DOHH2 (cell line): ENCODE measurements around the gene ESRRB.

ENCODE experiments used
- H3F3A ChIP-seq: fragments of 200-600 bp; sonication (generic), shearing (Covaris generic); 2 replicates; pipeline ENCODE4 v1.6.0; 2016; ENCODE audit warnings: antibody characterized with exemption, mild to moderate bottlenecking; ENCODE audit not compliant: control insufficient read depth, insufficient read depth
- H3K27ac ChIP-seq: fragments of 200-600 bp; sonication (generic); 2 replicates; pipeline ENCODE4 v1.5.1; 2014; ENCODE audit warnings: low read depth, mild to moderate bottlenecking, low read length, moderate library complexity
- H3K27me3 ChIP-seq: fragments of 200-600 bp; sonication (generic); 2 replicates; pipeline ENCODE4 v1.6.1; 2014; ENCODE audit warnings: mild to moderate bottlenecking, low read length, mixed read lengths; ENCODE audit not compliant: control insufficient read depth
- H3K36me3 ChIP-seq: fragments of 200-600 bp; sonication (generic); 2 replicates; pipeline ENCODE4 v1.6.1; 2014; ENCODE audit warnings: mild to moderate bottlenecking, low read length, moderate library complexity, mixed read lengths; ENCODE audit not compliant: control insufficient read depth
- H3K4me1 ChIP-seq: fragments of 200-600 bp; sonication (generic); 2 replicates; pipeline ENCODE4 v1.6.1; 2014; ENCODE audit warnings: mild to moderate bottlenecking, low read length, mixed read lengths; ENCODE audit not compliant: control insufficient read depth
- H3K4me2 ChIP-seq: fragments of 200-600 bp; sonication (generic); 2 replicates; pipeline ENCODE4 v1.6.0; 2014; ENCODE audit warnings: mild to moderate bottlenecking, low read length, moderate library complexity
- H3K4me3 ChIP-seq: fragments of 200-600 bp; sonication (generic); 2 replicates; pipeline ENCODE4 v1.5.1; 2014; ENCODE audit warnings: mild to moderate bottlenecking, low read length, mixed read lengths
- H3K79me2 ChIP-seq: fragments of 200-600 bp; sonication (generic); 2 replicates; pipeline ENCODE4 v1.6.1; 2014; ENCODE audit warnings: mild to moderate bottlenecking, low read length, mixed read lengths; ENCODE audit not compliant: control insufficient read depth
- H3K9me2 ChIP-seq: fragments of 200-600 bp; sonication (generic); replicated peaks from 2 replicates; pipeline ENCODE4 v1.6.1; 2014; ENCODE audit warnings: mild to moderate bottlenecking, low read length, mixed read lengths; ENCODE audit not compliant: control insufficient read depth
- H3K9me3 ChIP-seq: fragments of 200-600 bp; sonication (generic); 2 replicates; pipeline ENCODE4 v1.6.1; 2014; ENCODE audit warnings: antibody characterized with exemption, low read length, mixed read lengths; ENCODE audit not compliant: control insufficient read depth, insufficient read depth
- H4K20me1 ChIP-seq: fragments of 200-600 bp; sonication (generic); 2 replicates; pipeline ENCODE4 v1.6.0; 2014; ENCODE audit warnings: low read depth, mild to moderate bottlenecking, antibody characterized with exemption, low read length, moderate library complexity; ENCODE audit not compliant: control insufficient read depth, insufficient read depth
- EZH2phosphoT487 ChIP-seq: fragments of 200-600 bp; sonication (generic); IDR thresholded peaks from 2 replicates; pipeline ENCODE4 v1.6.1; 2017; ENCODE audit warnings: borderline replicate concordance, mild to moderate bottlenecking, antibody characterized with exemption, low read length, moderate library complexity, mixed read lengths
- TF ChIP-seq, protein P1 (sequence below): fragments of 200-600 bp; sonication (generic); IDR thresholded peaks from one replicate; pipeline ENCODE4 v1.5.1; 2014; ENCODE audit warnings: antibody characterized with exemption, mild to moderate bottlenecking, low read depth, low read length; ENCODE audit not compliant: poor library complexity, severe bottlenecking

ESRRB gene

DNA sequence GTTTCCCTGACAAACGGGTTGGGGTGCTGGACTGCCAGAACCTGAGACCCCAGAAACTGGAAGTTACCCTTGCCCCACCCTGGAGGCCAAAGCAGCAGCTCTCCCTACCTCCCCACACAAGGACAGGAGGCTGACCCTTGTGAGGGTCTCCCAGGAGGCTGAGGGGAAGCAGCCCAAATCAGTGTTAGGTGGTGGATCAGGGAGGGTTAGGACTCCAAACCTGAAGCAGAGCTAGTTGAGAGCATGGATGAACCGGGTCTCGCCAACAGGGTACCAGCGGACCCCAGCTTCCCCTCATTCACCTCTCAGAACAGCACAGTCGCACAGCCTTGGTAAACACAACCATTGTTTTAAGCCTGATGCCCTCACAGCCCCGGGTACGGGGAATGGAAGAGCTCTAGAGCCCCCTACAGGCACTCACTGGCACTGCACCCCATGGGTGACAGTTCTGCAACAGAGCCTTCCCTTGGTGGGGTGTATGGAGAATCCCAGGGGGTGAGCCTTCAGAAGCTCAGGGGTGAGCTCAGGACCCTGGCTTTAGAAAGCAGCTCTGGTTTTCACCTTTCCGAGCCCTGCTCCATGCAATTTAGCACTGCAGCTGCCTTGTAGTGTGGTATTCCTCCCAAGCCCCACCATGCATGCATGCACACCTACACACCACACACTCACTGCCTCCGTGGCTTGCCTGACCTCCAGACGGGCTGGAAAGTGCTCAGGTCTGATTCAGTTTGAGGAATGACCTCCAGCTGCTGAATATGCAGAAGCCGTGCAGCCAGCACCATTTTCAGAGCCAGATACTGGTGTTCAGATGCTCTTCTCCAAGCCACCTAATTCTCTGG lies 11.2 kb downstream of the ESRRB start:
- H3K9me3 ChIP-seq: no peaks in the 10 kb centered on the region
- H3K4me3 ChIP-seq: no peak overlapping the region
- H3K4me1 ChIP-seq: no peaks in the 10 kb centered on the region
- TF ChIP-seq, protein P1, sequence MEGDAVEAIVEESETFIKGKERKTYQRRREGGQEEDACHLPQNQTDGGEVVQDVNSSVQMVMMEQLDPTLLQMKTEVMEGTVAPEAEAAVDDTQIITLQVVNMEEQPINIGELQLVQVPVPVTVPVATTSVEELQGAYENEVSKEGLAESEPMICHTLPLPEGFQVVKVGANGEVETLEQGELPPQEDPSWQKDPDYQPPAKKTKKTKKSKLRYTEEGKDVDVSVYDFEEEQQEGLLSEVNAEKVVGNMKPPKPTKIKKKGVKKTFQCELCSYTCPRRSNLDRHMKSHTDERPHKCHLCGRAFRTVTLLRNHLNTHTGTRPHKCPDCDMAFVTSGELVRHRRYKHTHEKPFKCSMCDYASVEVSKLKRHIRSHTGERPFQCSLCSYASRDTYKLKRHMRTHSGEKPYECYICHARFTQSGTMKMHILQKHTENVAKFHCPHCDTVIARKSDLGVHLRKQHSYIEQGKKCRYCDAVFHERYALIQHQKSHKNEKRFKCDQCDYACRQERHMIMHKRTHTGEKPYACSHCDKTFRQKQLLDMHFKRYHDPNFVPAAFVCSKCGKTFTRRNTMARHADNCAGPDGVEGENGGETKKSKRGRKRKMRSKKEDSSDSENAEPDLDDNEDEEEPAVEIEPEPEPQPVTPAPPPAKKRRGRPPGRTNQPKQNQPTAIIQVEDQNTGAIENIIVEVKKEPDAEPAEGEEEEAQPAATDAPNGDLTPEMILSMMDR: peak; percentile 97
- TF ChIP-seq EZH2phosphoT487: no peak
- H3K9me2 ChIP-seq: no peaks in the 10 kb centered on the region
- no peaks in the 10 kb centered on the region for H3K79me2 ChIP-seq
- H3K4me2 ChIP-seq: no peak overlapping the region
- H3K36me3 ChIP-seq: no peaks in the 10 kb centered on the region
- H4K20me1 ChIP-seq: no peaks in the 10 kb centered on the region
- no peak overlapping the region for H3K27ac ChIP-seq
- peaks cover 28% of the 10 kb centered on the region for H3K27me3 ChIP-seq
- no peaks in the 10 kb centered on the region for H3F3A ChIP-seq

DNA sequence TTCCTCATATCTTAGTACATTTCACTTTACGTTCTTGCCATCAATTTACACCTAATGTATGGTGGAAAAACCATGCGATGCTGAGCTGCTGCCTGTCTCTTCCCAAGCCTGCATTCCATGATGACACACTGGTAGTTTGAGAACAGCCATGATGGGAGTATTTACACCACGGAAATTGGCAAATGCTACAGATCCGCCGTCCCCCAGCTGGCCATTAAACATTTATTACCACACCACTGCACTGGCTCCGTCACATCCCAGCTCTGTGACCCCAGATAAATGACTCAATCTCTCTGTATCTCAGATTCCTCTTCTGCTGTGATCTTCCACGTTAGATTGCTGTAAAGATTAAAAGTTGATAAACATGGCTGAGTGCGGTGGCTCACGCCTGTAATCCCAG lies 13.9 kb downstream of the ESRRB start:
- peaks cover 7% of the 10 kb centered on the region for H3K27me3 ChIP-seq
- H3K4me1 ChIP-seq: no peaks in the 10 kb centered on the region
- H3K27ac ChIP-seq: no peak overlapping the region
- H3K4me3 ChIP-seq: no peak overlapping the region
- no peaks in the 10 kb centered on the region for H3K9me3 ChIP-seq
- no peaks in the 10 kb centered on the region for H3K36me3 ChIP-seq
- no peaks in the 10 kb centered on the region for H3F3A ChIP-seq
- H4K20me1 ChIP-seq: no peaks in the 10 kb centered on the region
- H3K4me2 ChIP-seq: no peak overlapping the region
- TF ChIP-seq, protein P1: no peak
- no peak for TF ChIP-seq EZH2phosphoT487
- H3K9me2 ChIP-seq: no peaks in the 10 kb centered on the region
- H3K79me2 ChIP-seq: no peaks in the 10 kb centered on the region

DNA sequence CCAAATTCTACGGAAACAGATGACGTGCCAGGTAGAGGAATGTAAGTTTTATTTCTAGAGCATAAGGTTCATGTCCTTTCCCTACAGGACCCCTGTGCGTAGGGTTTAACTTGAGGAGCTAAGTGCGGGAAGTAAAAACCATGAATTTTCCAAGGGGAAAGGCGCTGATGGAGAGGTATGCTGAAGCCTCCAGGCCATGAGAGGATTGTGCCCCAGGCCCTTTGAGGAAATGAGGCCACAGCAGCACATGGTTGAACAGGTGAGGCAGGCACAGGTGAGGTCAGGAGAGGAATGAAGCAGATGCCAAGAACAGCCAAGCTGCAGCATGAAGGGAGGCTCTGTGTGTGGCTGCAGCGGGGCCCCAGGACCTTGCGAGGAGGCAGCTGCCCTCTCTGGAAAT lies 14.7 kb downstream of the ESRRB start:
- Histone ChIP-seq H3K4me3 (no peak overlapping the region), H3K9me3 (no peaks in the 10 kb centered on the region), H3F3A (no peaks in the 10 kb centered on the region), H3K9me2 (no peaks in the 10 kb centered on the region), H3K27ac (no peak overlapping the region), H3K79me2 (no peaks in the 10 kb centered on the region), H3K4me1 (no peaks in the 10 kb centered on the region), H3K4me2 (no peak overlapping the region), H3K36me3 (no peaks in the 10 kb centered on the region), H4K20me1 (no peaks in the 10 kb centered on the region), H3K27me3 (peaks cover under 1% of the 10 kb centered on the region; the same call in 1 of the 2 replicates)
- TF ChIP-seq EZH2phosphoT487: no peak
- TF ChIP-seq, protein P1: no peak
